ENCODE results near the gene TPX2.

DNA sequence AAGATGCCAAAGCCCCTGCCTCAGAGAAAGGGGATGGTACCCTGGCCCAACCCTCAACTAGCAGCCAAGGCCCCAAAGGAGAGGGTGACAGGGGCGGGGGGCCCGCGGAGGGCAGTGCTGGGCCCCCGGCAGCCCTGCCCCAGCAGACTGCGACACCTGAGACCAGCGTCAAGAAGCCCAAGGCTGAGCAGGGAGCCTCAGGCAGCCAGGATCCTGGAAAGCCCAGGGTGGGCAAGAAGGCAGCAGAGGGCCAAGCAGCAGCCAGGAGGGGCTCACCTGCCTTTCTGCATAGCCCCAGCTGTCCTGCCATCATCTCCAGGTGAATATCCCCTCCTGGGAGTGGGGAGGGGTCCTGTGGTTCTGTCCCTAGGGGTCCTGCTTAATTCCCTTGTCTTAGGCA lies 81.1 kb downstream of the TPX2 start:
- TF ChIP-seq, protein P1, sequence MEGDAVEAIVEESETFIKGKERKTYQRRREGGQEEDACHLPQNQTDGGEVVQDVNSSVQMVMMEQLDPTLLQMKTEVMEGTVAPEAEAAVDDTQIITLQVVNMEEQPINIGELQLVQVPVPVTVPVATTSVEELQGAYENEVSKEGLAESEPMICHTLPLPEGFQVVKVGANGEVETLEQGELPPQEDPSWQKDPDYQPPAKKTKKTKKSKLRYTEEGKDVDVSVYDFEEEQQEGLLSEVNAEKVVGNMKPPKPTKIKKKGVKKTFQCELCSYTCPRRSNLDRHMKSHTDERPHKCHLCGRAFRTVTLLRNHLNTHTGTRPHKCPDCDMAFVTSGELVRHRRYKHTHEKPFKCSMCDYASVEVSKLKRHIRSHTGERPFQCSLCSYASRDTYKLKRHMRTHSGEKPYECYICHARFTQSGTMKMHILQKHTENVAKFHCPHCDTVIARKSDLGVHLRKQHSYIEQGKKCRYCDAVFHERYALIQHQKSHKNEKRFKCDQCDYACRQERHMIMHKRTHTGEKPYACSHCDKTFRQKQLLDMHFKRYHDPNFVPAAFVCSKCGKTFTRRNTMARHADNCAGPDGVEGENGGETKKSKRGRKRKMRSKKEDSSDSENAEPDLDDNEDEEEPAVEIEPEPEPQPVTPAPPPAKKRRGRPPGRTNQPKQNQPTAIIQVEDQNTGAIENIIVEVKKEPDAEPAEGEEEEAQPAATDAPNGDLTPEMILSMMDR (IDR thresholded peaks at IDR 0.05), result no peak
- no peak for TF ChIP-seq POLR2A (IDR thresholded peaks at IDR 0.05)
